Left ventricle myocardium inferior (tissue), 1 donor: ENCODE data around the gene RAP2A. TPM values are rescaled to one million over a fixed set of nuclear protein-coding genes. Genes with fewer than 3 reads are reported as not detected.

Experiments used
- DNase-seq: peaks from one replicate; pipeline ENCODE4 v3.0.0-alpha.2; 2020
- H3K27ac ChIP-seq: fragments of 200-600 bp; replicated peaks from 2 replicates; pipeline ENCODE4 v1.8.0; 2021
- H3K27me3 ChIP-seq: fragments of 200-600 bp; 2 replicates; pipeline ENCODE4 v1.8.0; 2021; ENCODE audit warnings: low read depth
- H3K36me3 ChIP-seq: fragments of 200-600 bp; 2 replicates; pipeline ENCODE4 v1.8.0; 2021
- H3K4me1 ChIP-seq: fragments of 200-600 bp; 2 replicates; pipeline ENCODE4 v1.8.0; 2021
- H3K4me3 ChIP-seq: fragments of 200-600 bp; 2 replicates; pipeline ENCODE4 v1.8.0; 2021; ENCODE audit warnings: mild to moderate bottlenecking, moderate library complexity
- H3K9me3 ChIP-seq: fragments of 200-600 bp; replicated peaks from 2 replicates; pipeline ENCODE4 v1.8.0; 2021
- intact Hi-C: fragments of 100-400 bp; cut with micrococcal nuclease; formaldehyde crosslinking; loops from one replicate; pipeline ENCODE4 v1.11.0; 2022
- total RNA-seq: library from RNA; stranded (reverse); fragmentation: NEBNext Ultra II Directional; extraction: Animal tissue kit (Norgen Biotek cat#: 25700); gene quantifications from one replicate; pipeline ENCODE4 v1.2.1, GENCODE V29; 2021
- TF ChIP-seq, protein P1 (sequence below): fragments of 200-600 bp; IDR thresholded peaks from 2 replicates; pipeline ENCODE4 v1.8.0; 2021; ENCODE audit warnings: antibody characterized with exemption, mild to moderate bottlenecking, borderline replicate concordance
- donor health status: DM: no; HTN: yes; CAD: no; lungs with severe emphysema.

The RAP2A gene
- total RNA-seq, 1 donor from 2014 or later, result 15.1 TPM

DNA sequence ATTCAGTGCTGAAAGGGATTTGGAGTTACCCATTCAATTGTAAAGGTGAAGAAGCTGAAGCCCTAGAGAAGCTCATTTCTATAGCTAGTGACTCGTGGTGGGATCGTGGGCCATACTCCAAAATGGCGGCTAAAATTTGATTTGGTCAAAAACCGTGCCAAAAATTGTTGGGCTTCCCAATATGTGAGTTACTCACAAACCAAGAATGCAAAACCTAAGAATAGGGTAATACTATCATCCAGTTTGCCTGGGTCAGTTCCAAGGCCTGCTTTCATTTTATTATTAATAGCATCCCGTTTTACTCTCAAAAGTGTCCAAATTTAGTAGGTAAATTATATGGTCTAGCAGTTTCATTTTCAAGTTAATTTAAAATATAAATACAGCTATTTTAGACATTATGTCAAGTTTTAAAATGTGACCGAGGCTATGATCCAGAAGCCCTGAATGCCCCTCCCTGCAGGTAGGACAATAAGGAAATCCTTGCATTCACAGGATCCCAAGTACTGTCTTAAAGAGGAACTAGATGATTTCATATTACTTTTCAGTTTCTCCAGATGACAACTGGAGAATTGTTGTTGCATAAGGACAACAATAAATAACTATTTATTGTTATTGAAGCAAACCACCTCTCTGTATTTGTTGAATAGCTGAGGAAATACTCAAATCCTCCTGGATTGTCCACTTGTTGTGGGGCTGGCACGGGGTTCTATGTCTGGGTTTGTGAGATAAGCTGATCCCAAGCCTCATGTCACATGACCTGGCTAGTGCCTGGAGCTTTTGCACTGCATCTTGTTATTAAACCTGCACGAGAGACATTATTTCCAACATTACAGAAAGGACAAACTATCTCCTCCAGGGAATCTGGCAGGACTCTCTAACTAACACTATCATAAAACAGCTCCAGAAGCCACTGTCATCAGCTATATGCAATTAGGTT, 11.6 kb upstream of the RAP2A start:
- H3K9me3 ChIP-seq, result no peaks in the 10 kb centered on the region
- TF ChIP-seq, protein P1, sequence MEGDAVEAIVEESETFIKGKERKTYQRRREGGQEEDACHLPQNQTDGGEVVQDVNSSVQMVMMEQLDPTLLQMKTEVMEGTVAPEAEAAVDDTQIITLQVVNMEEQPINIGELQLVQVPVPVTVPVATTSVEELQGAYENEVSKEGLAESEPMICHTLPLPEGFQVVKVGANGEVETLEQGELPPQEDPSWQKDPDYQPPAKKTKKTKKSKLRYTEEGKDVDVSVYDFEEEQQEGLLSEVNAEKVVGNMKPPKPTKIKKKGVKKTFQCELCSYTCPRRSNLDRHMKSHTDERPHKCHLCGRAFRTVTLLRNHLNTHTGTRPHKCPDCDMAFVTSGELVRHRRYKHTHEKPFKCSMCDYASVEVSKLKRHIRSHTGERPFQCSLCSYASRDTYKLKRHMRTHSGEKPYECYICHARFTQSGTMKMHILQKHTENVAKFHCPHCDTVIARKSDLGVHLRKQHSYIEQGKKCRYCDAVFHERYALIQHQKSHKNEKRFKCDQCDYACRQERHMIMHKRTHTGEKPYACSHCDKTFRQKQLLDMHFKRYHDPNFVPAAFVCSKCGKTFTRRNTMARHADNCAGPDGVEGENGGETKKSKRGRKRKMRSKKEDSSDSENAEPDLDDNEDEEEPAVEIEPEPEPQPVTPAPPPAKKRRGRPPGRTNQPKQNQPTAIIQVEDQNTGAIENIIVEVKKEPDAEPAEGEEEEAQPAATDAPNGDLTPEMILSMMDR, result no peak
- peaks cover 21% of the 10 kb centered on the region for H3K4me1 ChIP-seq
- intact Hi-C loops, result no loop called here
- H3K27ac ChIP-seq, result peak overlapping the region; percentile 31
- no peaks in the 10 kb centered on the region for H3K36me3 ChIP-seq
- H3K27me3 ChIP-seq, result no peaks in the 10 kb centered on the region
- DNase-seq, result no peak
- no peak overlapping the region for H3K4me3 ChIP-seq

DNA sequence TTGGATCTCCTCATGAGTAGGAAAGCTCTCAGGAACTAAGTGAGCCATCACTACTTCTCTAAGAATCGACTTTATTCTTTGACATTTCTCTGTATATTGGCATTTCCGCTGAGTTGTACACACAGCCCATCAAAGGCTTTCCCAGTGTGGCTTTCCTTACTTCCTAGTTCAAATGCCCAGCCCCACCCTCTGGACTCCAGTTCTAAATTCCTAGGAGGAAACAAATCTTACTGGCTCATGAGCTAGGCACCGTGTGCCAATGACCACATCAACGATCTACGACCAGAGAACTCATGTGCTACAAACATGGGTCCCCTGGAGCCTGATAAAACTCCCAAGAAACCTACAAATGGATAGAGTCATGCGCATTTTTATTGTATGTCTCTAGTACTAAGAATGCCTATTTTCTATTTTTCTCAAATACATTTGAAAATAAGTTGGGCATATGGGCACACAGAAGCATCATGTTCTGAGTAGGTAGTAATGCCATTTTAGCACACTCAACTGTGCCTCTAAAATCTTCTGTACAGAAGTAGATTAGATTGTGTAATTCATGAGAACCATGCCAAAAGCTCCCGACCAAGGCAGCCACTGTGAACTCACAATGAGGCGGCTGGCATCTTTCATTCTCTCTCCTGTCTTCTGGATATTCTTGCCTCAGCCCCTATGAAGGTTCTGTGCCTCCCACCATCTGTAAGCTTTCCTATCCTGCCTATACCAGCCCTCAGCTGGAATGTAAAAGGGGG, 10.5 kb upstream of the RAP2A start:
- DNase-seq, result no peak
- TF ChIP-seq, protein P1, result no peak
- Histone ChIP-seq H3K4me3 (no peak overlapping the region), H3K4me1 (peaks cover 21% of the 10 kb centered on the region), H3K27me3 (no peaks in the 10 kb centered on the region), H3K36me3 (no peaks in the 10 kb centered on the region), H3K9me3 (no peaks in the 10 kb centered on the region), H3K27ac (peak overlapping the region; percentile 31)
- intact Hi-C loops, result no loop called here

DNA sequence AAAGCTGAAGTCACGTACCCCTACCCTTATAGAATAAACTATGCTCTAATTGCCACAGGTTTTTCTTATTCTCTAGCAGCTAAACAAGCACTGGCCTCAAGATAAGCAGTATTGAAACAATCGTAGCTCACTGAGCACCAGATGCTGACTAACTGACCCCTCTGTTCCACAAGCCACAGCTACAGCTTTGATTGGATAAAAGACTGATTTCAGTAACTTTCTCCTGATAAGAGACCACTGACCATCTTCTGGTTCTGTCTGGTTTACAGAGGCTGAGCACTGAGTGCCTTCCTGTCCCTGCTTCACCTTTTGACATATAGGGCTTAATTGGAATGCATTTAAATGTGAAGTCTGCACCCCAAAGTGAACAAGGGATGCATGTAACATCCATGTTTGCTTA, 8.4 kb upstream of the RAP2A start:
- Histone ChIP-seq H3K9me3 (no peaks in the 10 kb centered on the region), H3K4me3 (no peak overlapping the region), H3K27me3 (no peaks in the 10 kb centered on the region), H3K4me1 (peaks cover 21% of the 10 kb centered on the region), H3K27ac (no peak overlapping the region), H3K36me3 (no peaks in the 10 kb centered on the region)
- DNase-seq, result no peak
- TF ChIP-seq, protein P1, result no peak
- intact Hi-C loops, result no loop called here

DNA sequence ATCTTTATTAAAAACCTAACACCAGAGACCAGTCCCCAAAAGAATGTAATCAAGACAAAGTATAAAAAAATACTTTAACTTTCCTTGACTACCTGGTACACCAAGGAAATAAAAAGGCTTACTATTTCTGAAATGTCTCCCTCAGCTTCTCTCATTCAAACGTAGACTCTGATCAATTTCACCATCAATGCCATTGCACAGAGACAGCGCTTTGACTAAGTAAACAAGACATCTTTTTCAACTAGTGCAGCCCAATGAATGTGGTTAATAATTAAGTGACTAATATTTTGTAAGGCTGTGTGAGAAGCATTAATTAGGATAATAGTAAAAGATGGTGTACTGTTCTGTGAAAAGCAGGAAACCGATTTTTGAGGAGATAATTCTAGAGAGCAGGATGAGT, 7.3 kb upstream of the RAP2A start:
- no peak for DNase-seq
- H3K9me3 ChIP-seq, result no peaks in the 10 kb centered on the region
- H3K4me3 ChIP-seq, result no peak overlapping the region
- H3K27ac ChIP-seq, result no peak overlapping the region
- TF ChIP-seq, protein P1, result no peak
- H3K36me3 ChIP-seq, result no peaks in the 10 kb centered on the region
- intact Hi-C loops, result no loop called here
- peaks cover 26% of the 10 kb centered on the region for H3K4me1 ChIP-seq
- no peaks in the 10 kb centered on the region for H3K27me3 ChIP-seq

DNA sequence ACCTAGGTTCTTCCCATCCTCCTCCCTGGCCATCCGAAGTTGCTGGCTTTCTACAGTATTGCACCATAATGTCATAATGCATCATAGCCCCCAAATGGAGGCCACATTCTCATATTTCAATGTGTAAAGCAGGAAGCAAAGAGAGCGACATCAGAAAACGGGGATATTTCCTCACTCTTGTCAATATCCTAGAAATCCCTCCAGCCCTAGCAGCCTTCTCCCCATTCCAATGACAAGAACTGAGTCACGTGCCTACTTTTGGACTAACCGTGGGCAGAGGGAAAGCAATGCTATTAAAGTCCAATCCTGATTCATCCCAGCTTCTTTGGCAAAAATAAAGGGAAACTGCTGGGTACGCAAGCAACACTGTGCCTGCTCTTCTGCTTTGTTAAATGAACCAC, 4.3 kb upstream of the RAP2A start:
- TF ChIP-seq, protein P1, result no peak
- Histone ChIP-seq H3K4me3 (no peak overlapping the region), H3K27ac (no peak overlapping the region), H3K36me3 (no peaks in the 10 kb centered on the region), H3K9me3 (no peaks in the 10 kb centered on the region), H3K4me1 (peaks cover 19% of the 10 kb centered on the region), H3K27me3 (no peaks in the 10 kb centered on the region)
- intact Hi-C loops, result no loop called here
- DNase-seq, result no peak
